ENCODE measurements around the gene ALPK1.
"Not testable (repeated sequence)": the region's sequence is repeated elsewhere in the genome, so short reads cannot be mapped to it uniquely, and the experiment has no call there.

ALPK1 gene

DNA sequence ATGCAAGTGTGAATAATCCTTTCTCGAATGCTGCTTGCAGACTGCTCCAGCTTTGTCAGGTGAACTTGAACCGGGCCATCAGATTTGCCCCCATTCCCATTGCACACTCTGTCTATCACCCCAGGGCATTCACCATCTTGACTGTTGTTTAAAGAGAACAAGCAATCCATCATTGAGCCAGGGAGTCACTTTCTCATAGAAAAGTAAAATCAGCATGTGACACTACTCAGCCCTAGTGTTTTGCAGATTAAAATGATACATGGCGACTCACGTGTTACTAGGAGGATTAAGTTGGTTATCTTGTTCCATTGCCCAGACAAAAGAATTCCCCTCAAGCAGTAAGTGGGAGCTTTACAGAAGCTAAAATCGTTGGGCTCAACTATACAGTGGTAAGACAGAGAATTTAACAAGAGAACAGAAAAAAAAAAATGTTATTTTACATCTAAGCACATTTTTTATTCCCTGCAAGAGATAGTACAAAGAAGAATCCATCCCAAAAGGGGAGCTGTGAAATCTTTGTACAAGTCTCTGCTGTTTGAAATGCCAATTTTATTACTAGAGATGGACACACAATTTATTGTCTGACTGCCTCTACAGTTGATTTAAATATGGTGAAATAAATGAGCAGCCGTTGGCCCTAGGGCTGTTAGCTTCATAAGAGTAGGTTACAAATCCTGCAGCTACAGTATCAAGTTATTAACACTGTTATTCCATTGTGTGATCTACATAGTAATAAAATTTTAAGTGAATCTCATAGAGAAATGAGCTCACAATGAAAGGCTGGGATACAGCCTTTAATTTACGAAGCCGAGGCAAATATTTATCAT, 151.3 kb downstream of the ALPK1 start:
- DNase-seq (ENCODE audit: low read depth, low spot score), result no peak

DNA sequence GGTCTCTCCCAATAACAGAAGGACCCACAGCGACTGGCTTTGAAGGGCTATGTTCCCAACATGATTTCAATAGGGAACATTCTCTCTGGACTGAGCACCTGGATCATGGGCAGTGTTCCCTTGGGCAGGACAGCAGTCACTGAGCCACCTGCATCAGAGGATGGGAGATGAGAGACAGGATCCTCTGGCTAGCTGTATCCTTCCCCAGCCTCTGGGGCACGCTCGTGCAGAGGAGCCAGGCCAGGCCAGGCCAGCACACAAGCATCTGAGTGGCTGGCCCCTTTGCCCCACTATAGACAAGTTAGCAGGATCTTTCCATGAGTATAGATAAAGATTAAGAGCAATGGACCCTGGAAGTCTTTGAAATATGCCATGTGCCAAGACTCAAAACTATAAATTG, 152.5 kb downstream of the ALPK1 start:
- no peak for DNase-seq (ENCODE audit: low read depth, low spot score)

DNA sequence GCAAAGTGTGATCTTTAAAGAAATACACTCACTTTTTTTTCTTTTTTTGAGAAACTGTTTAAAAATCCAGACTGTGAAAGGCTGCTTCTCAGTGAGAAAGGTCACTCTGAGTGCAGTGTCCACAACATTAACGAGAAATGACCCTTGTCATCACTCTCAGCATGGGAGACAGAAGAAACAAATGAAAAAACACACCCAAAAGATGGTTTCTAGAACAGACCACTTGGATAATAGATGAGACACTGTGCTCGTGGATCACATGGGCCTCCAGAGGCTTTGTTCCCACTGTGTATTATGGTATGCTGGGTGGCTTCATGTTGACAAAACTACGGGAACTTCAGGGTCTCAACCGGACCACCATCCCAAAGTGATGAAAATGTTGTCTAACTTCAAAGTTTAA, 153.9 kb downstream of the ALPK1 start:
- no peak for DNase-seq (ENCODE audit: low read depth, low spot score)

DNA sequence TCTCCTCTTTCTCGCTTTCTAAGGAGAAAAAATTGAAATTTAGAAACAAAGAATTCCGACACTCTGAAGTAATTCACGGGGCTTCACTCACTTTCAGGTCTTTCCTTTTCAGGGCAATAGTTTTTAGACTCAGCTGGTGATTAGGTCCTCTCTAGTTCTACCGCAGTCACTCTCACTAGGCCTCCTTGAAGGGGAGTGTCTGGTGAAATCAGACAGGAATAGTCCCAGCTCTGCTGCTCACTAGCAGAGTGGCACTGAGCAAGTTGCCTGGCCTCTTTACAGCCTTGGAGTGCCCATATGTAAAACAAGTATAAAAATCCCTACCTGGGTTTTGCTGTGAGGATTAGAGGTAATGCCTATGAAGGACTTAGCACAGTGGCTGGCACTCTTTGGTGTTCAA, 154.7 kb downstream of the ALPK1 start:
- DNase-seq (ENCODE audit: low read depth, low spot score), result no peak

DNA sequence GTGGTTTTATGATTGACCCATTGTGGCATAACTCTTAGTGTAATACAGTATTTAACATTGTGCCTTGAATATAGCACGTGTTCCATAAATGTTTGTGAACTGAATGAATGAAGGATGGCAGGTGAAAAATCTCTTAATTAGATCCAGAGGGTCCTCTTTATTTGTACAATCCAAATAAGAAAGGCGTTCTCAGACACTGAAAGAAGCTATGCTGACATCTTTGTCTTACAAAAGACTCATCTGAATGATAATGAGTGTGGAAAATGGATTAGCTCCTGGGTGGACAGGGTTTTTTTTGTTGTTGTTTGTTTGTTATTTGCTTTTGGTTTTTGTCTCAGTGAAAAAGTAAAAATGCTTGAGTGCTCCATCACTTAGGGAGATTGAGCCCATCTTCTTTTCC, 156.2 kb downstream of the ALPK1 start:
- DNase-seq (ENCODE audit: low read depth, low spot score), result no peak

DNA sequence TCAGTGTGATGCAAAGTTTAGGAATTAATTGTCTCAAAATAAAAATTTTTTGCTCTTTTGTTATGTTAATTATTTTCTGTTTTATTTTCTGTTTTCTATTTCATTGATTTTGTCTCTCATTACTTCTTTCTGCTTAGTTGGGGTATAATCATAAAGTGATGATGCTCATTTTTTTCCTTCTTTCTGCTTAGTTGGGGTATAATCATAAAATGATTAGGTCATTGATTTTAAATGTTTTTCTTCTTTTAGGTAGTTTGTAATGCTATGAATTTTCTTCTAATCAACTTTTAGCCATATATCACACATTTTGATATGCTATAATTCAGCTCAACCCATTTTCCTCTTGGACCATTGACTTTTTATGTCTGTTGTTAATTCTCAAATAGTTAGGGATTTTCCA, 175.1 kb downstream of the ALPK1 start:
- DNase-seq (ENCODE audit: low read depth, low spot score), result no peak

DNA sequence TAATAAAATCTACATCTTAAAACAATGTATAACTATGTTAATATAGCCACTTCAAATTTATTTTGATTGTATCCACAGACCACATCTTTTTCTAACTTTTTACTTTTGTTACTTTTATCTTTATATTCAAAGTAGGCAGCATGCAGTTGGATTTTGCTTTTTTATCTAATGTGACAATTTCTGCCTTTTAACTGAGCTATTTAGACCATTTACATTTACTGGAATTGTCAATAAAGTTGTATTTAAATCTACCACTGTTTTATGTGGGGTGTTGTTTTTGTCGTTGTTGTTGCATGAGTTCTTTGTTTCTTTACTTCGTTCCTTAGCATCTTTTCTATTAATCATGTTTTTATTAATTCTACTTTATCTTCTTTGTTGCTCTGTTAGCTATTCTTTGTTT, 176.8 kb downstream of the ALPK1 start:
- DNase-seq (ENCODE audit: low read depth, low spot score), result no peak

DNA sequence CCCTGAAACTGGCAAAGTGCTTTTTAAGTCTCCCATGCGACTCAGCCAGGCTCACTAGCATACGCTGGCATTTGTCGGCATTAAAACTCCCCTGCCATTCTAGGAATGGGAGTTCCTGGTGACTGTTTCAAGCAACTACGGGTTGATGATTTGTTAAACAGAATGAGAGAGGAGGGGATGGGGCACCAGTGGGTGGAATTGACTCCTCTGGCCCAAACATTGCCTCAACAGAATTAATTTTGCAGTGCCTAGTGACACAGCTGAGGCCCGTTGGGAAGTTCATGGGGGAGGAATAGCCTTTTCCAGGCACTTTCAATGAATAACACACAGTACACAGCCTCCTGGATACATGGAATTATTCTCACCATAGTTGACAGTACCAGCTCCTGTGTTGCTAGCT, 188.8 kb downstream of the ALPK1 start:
- DNase-seq (ENCODE audit: low read depth, low spot score), result no peak

DNA sequence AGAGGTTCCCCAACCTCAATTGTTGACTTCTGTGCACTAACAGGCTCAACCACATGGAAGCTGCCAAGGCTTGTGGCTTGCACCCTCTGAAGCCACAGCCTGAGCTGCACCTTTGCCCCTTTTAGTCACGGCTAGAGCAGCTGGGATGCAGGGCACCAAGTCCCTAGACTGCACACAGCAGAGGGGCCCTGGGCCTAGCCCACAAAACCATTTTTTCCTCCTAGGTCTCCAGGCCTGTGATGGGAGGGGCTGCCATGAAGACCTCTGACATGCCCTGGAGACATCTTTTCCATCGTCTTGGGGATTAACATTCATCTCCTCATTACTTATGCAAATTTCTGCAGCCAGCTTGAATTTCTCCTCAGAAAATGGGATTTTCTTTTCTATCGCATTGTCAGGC, 193.6 kb downstream of the ALPK1 start:
- DNase-seq (ENCODE audit: low read depth, low spot score), result not testable (repeated sequence)
